GM21381 (cell line): Measurements from ENCODE around the gene TEKT2.

Experiments used
- ATAC-seq: cut with Tn5 transposase; IDR thresholded peaks from one replicate; pipeline ENCODE4 v1.9.1; 2021; ENCODE audit warnings: mild to moderate bottlenecking, moderate library complexity; ENCODE audit not compliant: unreplicated experiment

The TEKT2 gene

GRCh38 chr1:36086529-36087232 is 2.8 kb downstream of the TEKT2 start:
- no peak for ATAC-seq

GRCh38 chr1:36087233-36088123 is 3.6 kb downstream of the TEKT2 start:
- ATAC-seq = no peak

GRCh38 chr1:36088265-36088576 is 4.3 kb downstream of the TEKT2 start:
- no peak for ATAC-seq

- peak; percentile 80 for ATAC-seq
Measured at GRCh38 chr1:36088577-36089392, 4.9 kb downstream of the TEKT2 start, which contains the start of gene ADPRS. TSS of gene ADPRS (plus strand) at chr1:36088892. CDS start at chr1:36088905, 13 bp downstream.

GRCh38 chr1:36089393-36090121 is 5.7 kb downstream of the TEKT2 start:
- no peak for ATAC-seq

- ATAC-seq = no peak
Measured at GRCh38 chr1:36091141-36091540, 7.2 kb downstream of the TEKT2 start.

- ATAC-seq = no peak
Measured at GRCh38 chr1:36091698-36092097, 7.8 kb downstream of the TEKT2 start.

GRCh38 chr1:36092166-36092797 is 8.4 kb downstream of the TEKT2 start:
- ATAC-seq = no peak

GRCh38 chr1:36092798-36093185 is 8.9 kb downstream of the TEKT2 start:
- ATAC-seq = no peak

- ATAC-seq = no peak
Measured at GRCh38 chr1:36093226-36093625, 9.3 kb downstream of the TEKT2 start.

GRCh38 chr1:36093929-36094328 is 10.0 kb downstream of the TEKT2 start:
- ATAC-seq = no peak

- no peak for ATAC-seq
Measured at GRCh38 chr1:36094621-36095061, 10.7 kb downstream of the TEKT2 start.

GRCh38 chr1:36095760-36096405 is 12.0 kb downstream of the TEKT2 start:
- ATAC-seq = no peak

- ATAC-seq = no peak
Measured at GRCh38 chr1:36096500-36097432, 12.9 kb downstream of the TEKT2 start.

GRCh38 chr1:36097693-36098585 is 14.0 kb downstream of the TEKT2 start:
- ATAC-seq = no peak

GRCh38 chr1:36098650-36099365 is 14.9 kb downstream of the TEKT2 start:
- ATAC-seq = no peak
